GM12878 (cell line): ENCODE results near the gene BIRC5. TPM values are rescaled to one million over a fixed set of nuclear protein-coding genes. Genes with fewer than 3 reads are reported as not detected.

Experiments used
- CREB1 ChIP-seq: IDR thresholded peaks from 2 replicates; pipeline ENCODE4 v1.6.1; 2012; ENCODE audit warnings: low read depth, mild to moderate bottlenecking, inconsistent platforms
- EGR1 ChIP-seq, 2 experiments: IDR thresholded peaks; 1 replicate in 1 of 2; 2 replicates in 1 of 2; pipeline ENCODE4 v1.6.1; 2011 to 2012; ENCODE audit warnings: low read depth in 2 of 2, low read length in 2 of 2, borderline replicate concordance in 1 of 2, mild to moderate bottlenecking in 1 of 2, moderate library complexity in 1 of 2
- IKZF2 ChIP-seq, 2 experiments: fragments of 450-650 bp; IDR thresholded peaks; 2 replicates each; pipeline ENCODE4 v1.6.1; 2017; ENCODE audit warnings: mild to moderate bottlenecking in 2 of 2, moderate library complexity in 2 of 2
- PAX5 ChIP-seq: IDR thresholded peaks from 2 replicates; pipeline ENCODE4 v1.6.1; 2011; ENCODE audit warnings: low read depth, low read length, borderline replicate concordance
- POLR2AphosphoS5 ChIP-seq: IDR thresholded peaks from 2 replicates; pipeline ENCODE4 v1.6.1; 2011; ENCODE audit warnings: mild to moderate bottlenecking, low read length, inconsistent platforms
- RCOR1 ChIP-seq: conservative IDR thresholded peaks from 2 replicates; pipeline ENCODE4 v1.6.1; 2012; ENCODE audit warnings: low read depth, low read length, improper control_type of control experiment
- RELA ChIP-seq: fragments of 450-650 bp; IDR thresholded peaks from 2 replicates; pipeline ENCODE4 v1.8.0; 2014; ENCODE audit warnings: borderline replicate concordance; ENCODE audit not compliant: partially characterized antibody
- RUNX3 ChIP-seq: IDR thresholded peaks from 2 replicates; pipeline ENCODE4 v1.6.1; 2012; ENCODE audit warnings: low read length, inconsistent platforms
- SMC3 ChIP-seq: IDR thresholded peaks from 2 replicates; pipeline ENCODE4 v1.6.1; 2011; ENCODE audit warnings: low read length, improper control_type of control experiment, borderline replicate concordance
- SPI1 ChIP-seq: IDR thresholded peaks from 2 replicates; pipeline ENCODE4 v1.6.1; 2011; ENCODE audit warnings: low read depth, mild to moderate bottlenecking, low read length, moderate library complexity, borderline replicate concordance; ENCODE audit not compliant: insufficient read depth
- TBL1XR1 ChIP-seq: IDR thresholded peaks from 2 replicates; pipeline ENCODE4 v1.6.1; 2012; ENCODE audit warnings: low read depth, low read length, improper control_type of control experiment
- TCF3 ChIP-seq: IDR thresholded peaks from 2 replicates; pipeline ENCODE4 v1.6.1; 2012; ENCODE audit warnings: low read depth, mild to moderate bottlenecking, low read length, borderline replicate concordance; ENCODE audit not compliant: insufficient read depth
- WRNIP1 ChIP-seq: IDR thresholded peaks from 2 replicates; pipeline ENCODE4 v1.6.1; 2011; ENCODE audit warnings: low read depth, low read length, improper control_type of control experiment, borderline replicate concordance
- YY1 ChIP-seq: IDR thresholded peaks from 2 replicates; pipeline ENCODE4 v1.6.1; 2011; ENCODE audit warnings: low read depth, mild to moderate bottlenecking, low read length
- polyA plus RNA-seq, 11 experiments: library from polyadenylated mRNA; depleted of rRNA in 4 of 11; unstranded in 6 of 11; stranded (reverse) in 5 of 11; fragments of >200 nt; fragmentation: Nextera tagmentation in 4 of 11; fragmentation: Illumina TruSeq in 1 of 11; extraction: Ambion mirVana in 4 of 11; extraction: Trizol in 1 of 11; gene quantifications; 1 replicate in 1 of 11; 2 replicates in 10 of 11; pipeline versions ENCODE4 v1.2.1 to v1.2.3, GENCODE V29; 2011 to 2016; ENCODE audit warnings: inconsistent platforms in 2 of 11, missing spikeins in 2 of 11, low read depth in 1 of 11
- total RNA-seq, 4 experiments: library from RNA; depleted of rRNA in 3 of 4; stranded (reverse); fragments of >200 nt in 3 of 4; fragmentation: Illumina TruSeq in 1 of 4; extraction: Trizol in 1 of 4; gene quantifications; 2 replicates each; pipeline versions ENCODE4 v1.2.1 to v1.2.3, GENCODE V29; 2013 to 2021
- TF ChIP-seq, protein P1 (sequence below): fragments of 450-650 bp; IDR thresholded peaks from 2 replicates; pipeline ENCODE4 v1.6.1; 2017; ENCODE audit warnings: mild to moderate bottlenecking, moderate library complexity
- TF ChIP-seq, protein P2 (sequence below): fragments of 450-650 bp; IDR thresholded peaks from 2 replicates; pipeline ENCODE4 v1.6.1; 2017; ENCODE audit warnings: mild to moderate bottlenecking, moderate library complexity
- TF ChIP-seq, protein P3 (sequence below): IDR thresholded peaks from 2 replicates; pipeline ENCODE4 v1.6.1; 2011; ENCODE audit warnings: borderline replicate concordance, low read depth, mild to moderate bottlenecking, moderate library complexity, low read length; ENCODE audit not compliant: insufficient read depth, poor library complexity, severe bottlenecking
- TF ChIP-seq, protein P4 (sequence below): fragments of 450-650 bp; IDR thresholded peaks from 2 replicates; pipeline ENCODE4 v1.6.1; 2016; ENCODE audit warnings: mild to moderate bottlenecking

Gene BIRC5
- total and polyA plus RNA-seq, 10 of the 15 experiments (the other 5 are each of a cell fraction or from before 2014, with no cell fraction given) = 41.0 to 175 (median 90.8) TPM

DNA sequence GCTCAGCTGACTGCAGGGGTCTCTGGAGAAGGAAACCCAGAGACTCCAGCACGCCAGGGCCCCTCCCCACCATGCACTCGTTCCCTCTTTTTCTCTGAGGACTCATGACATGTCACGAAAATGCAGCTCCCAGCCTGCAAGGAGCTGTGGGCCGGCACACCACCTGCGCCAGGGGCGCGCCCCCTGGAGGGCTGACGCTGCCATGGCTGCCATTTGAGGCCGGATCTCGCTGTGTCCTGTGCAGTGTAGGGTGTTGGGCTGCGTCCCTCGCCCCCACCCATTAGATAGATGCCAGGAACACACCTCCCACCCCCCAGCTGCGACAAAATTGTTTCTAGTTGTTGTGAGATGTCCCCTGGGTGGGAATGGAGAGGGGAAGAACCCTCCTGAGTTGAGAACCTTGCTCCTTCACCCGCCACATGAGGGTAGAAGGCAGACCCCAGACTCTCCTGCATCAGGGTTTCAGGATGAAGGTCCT, 37.5 kb upstream of the BIRC5 start (continued):
- TF ChIP-seq, protein P1, sequence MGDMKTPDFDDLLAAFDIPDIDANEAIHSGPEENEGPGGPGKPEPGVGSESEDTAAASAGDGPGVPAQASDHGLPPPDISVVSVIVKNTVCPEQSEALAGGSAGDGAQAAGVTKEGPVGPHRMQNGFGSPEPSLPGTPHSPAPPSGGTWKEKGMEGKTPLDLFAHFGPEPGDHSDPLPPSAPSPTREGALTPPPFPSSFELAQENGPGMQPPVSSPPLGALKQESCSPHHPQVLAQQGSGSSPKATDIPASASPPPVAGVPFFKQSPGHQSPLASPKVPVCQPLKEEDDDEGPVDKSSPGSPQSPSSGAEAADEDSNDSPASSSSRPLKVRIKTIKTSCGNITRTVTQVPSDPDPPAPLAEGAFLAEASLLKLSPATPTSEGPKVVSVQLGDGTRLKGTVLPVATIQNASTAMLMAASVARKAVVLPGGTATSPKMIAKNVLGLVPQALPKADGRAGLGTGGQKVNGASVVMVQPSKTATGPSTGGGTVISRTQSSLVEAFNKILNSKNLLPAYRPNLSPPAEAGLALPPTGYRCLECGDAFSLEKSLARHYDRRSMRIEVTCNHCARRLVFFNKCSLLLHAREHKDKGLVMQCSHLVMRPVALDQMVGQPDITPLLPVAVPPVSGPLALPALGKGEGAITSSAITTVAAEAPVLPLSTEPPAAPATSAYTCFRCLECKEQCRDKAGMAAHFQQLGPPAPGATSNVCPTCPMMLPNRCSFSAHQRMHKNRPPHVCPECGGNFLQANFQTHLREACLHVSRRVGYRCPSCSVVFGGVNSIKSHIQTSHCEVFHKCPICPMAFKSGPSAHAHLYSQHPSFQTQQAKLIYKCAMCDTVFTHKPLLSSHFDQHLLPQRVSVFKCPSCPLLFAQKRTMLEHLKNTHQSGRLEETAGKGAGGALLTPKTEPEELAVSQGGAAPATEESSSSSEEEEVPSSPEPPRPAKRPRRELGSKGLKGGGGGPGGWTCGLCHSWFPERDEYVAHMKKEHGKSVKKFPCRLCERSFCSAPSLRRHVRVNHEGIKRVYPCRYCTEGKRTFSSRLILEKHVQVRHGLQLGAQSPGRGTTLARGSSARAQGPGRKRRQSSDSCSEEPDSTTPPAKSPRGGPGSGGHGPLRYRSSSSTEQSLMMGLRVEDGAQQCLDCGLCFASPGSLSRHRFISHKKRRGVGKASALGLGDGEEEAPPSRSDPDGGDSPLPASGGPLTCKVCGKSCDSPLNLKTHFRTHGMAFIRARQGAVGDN = peak; percentile 24; the same call in 1 of the 2 replicates
- TF ChIP-seq SPI1 (0 out of 2 replicates have a peak, but pooled peaks have one; percentile 2), WRNIP1 (0 out of 2 replicates have a peak, but pooled peaks have one; percentile 40), RCOR1 (0 out of 2 replicates have a peak, but pooled peaks have one; percentile 57), SMC3 (peak; percentile 95), EGR1 (IDR thresholded peaks at IDR 0.05; ENCODE audit: borderline replicate concordance in 1 of 2, low read depth in 2 of 2, low read length in 2 of 2) (0 out of 3 replicates have a peak, but pooled peaks of 1 of the 2 experiments have one; percentile 0), IKZF2 (IDR thresholded peaks at IDR 0.05) (no peak), PAX5 (no peak), POLR2AphosphoS5 (peak; percentile 75; the same call in 1 of the 2 replicates), YY1 (peak; percentile 92), RELA (peak; percentile 9), RUNX3 (peak; percentile 30; the same call in 1 of the 2 replicates), TBL1XR1 (0 out of 2 replicates have a peak, but pooled peaks have one; percentile 0), CREB1 (0 out of 2 replicates have a peak, but pooled peaks have one; percentile 36), TCF3 (peak; percentile 95)
- TF ChIP-seq, protein P2, sequence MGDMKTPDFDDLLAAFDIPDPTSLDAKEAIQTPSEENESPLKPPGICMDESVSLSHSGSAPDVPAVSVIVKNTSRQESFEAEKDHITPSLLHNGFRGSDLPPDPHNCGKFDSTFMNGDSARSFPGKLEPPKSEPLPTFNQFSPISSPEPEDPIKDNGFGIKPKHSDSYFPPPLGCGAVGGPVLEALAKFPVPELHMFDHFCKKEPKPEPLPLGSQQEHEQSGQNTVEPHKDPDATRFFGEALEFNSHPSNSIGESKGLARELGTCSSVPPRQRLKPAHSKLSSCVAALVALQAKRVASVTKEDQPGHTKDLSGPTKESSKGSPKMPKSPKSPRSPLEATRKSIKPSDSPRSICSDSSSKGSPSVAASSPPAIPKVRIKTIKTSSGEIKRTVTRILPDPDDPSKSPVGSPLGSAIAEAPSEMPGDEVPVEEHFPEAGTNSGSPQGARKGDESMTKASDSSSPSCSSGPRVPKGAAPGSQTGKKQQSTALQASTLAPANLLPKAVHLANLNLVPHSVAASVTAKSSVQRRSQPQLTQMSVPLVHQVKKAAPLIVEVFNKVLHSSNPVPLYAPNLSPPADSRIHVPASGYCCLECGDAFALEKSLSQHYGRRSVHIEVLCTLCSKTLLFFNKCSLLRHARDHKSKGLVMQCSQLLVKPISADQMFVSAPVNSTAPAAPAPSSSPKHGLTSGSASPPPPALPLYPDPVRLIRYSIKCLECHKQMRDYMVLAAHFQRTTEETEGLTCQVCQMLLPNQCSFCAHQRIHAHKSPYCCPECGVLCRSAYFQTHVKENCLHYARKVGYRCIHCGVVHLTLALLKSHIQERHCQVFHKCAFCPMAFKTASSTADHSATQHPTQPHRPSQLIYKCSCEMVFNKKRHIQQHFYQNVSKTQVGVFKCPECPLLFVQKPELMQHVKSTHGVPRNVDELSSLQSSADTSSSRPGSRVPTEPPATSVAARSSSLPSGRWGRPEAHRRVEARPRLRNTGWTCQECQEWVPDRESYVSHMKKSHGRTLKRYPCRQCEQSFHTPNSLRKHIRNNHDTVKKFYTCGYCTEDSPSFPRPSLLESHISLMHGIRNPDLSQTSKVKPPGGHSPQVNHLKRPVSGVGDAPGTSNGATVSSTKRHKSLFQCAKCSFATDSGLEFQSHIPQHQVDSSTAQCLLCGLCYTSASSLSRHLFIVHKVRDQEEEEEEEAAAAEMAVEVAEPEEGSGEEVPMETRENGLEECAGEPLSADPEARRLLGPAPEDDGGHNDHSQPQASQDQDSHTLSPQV = 0 out of 2 replicates have a peak, but pooled peaks have one; percentile 14
- TF ChIP-seq, protein P3, sequence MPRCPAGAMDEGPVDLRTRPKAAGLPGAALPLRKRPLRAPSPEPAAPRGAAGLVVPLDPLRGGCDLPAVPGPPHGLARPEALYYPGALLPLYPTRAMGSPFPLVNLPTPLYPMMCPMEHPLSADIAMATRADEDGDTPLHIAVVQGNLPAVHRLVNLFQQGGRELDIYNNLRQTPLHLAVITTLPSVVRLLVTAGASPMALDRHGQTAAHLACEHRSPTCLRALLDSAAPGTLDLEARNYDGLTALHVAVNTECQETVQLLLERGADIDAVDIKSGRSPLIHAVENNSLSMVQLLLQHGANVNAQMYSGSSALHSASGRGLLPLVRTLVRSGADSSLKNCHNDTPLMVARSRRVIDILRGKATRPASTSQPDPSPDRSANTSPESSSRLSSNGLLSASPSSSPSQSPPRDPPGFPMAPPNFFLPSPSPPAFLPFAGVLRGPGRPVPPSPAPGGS = peak; percentile 62
- TF ChIP-seq, protein P4, sequence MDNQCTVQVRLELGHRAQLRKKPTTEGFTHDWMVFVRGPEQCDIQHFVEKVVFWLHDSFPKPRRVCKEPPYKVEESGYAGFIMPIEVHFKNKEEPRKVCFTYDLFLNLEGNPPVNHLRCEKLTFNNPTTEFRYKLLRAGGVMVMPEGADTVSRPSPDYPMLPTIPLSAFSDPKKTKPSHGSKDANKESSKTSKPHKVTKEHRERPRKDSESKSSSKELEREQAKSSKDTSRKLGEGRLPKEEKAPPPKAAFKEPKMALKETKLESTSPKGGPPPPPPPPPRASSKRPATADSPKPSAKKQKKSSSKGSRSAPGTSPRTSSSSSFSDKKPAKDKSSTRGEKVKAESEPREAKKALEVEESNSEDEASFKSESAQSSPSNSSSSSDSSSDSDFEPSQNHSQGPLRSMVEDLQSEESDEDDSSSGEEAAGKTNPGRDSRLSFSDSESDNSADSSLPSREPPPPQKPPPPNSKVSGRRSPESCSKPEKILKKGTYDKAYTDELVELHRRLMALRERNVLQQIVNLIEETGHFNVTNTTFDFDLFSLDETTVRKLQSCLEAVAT = 0 out of 2 replicates have a peak, but pooled peaks have one; percentile 24
